Measurements from ENCODE around the gene SNX19. TPM values are rescaled to one million over a fixed set of nuclear protein-coding genes. Genes with fewer than 3 reads are reported as not detected.
"Not testable (repeated sequence)": the region's sequence is repeated elsewhere in the genome, so short reads cannot be mapped to it uniquely, and the experiment has no call there.

The SNX19 gene
- total RNA-seq, 1 donor from 2014 or later, result 67.4 TPM

DNA sequence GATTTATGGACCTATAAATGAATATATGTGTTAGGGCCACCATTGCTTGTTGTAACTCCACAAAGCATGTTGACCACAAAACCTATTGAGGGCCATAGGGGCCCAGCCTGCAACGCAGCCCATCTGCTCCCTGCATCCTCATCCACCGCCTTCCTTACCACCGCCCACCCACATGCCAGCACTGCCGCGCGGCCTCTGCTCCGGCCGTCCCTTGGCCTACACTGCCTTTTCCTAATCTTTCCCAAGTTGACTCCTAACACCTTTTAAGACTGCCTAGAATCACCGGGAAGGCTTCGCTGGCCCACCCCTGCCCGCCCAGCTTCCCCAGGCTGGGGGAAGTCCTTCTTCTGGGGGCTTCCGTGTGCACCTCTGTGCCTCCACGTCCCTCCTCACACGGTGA lies 55.0 kb downstream of the SNX19 start:
- DNase-seq (no peak), ATAC-seq (no peak)
- Histone ChIP-seq H3K27ac (no peak overlapping the region), H3K27me3 (ENCODE audit: low read depth) (no peaks in the 10 kb centered on the region), H3K36me3 (no peaks in the 10 kb centered on the region), H3K4me3 (no peak overlapping the region), H3K9me3 (no peaks in the 10 kb centered on the region), H3K4me1 (peaks cover 9% of the 10 kb centered on the region)
- no peak for TF ChIP-seq CTCF (IDR thresholded peaks at IDR 0.05)
- intact Hi-C loops (cut with DNase I), result loop anchor here (5.0 kb wide), 1 partner anchor 429 kb away; no protein-coding TSS in a partner anchor

DNA sequence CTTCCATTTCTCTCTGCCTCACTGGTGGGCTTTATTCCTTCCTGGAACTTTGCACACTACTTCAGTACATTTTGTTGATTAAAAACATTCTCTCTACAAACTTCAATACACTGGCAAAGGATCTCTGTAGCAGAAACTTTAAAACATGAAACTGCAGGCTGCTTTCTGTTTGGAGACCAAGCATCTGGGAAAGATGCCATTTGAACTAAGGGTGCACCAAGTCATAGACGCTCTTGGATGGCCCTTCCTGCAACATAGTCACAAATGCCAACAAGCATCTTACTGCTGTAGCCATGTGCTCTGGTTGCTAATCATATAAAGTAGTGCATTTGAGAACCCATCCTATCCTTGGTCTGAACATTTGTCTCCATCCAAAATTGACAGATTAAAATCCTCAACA lies 56.4 kb downstream of the SNX19 start:
- no peak overlapping the region for H3K27ac ChIP-seq

DNA sequence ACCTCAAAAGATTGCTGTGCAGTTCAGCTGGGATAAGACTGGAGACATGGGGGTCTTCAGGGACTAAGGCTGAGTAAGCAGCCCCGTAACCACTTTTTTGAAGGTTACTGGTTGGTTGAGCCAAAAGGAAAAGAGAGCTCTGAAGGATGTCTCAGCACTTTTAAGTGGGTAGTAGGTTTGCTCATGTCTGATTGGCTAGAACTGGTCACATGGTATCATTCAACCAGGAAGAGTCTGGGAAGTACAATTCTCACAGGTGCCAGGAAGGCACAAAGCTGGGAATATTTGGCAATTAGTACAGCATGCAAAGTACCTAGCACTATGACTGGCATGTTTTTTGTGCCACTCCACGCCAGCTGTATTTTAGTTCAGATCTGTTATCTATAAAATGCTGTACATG lies 58.1 kb downstream of the SNX19 start:
- Histone ChIP-seq H3K27me3 (ENCODE audit: low read depth) (no peaks in the 10 kb centered on the region), H3K27ac (no peak overlapping the region), H3K9me3 (no peaks in the 10 kb centered on the region), H3K4me3 (no peak overlapping the region), H3K36me3 (no peaks in the 10 kb centered on the region), H3K4me1 (peaks cover 9% of the 10 kb centered on the region)
- ATAC-seq (peak in 1 of 2 donors; percentile 79), DNase-seq (no peak)
- no peak for TF ChIP-seq CTCF (IDR thresholded peaks at IDR 0.05)
- intact Hi-C loops (cut with DNase I), result no loop called here

More for the DNA sequence above, 56.4 kb downstream of the SNX19 start:
- intact Hi-C loops (cut with DNase I), result loop anchor here (5.0 kb wide), 1 partner anchor 428 kb away; no protein-coding TSS in a partner anchor
- Histone ChIP-seq H3K4me3 (no peak overlapping the region), H3K9me3 (no peaks in the 10 kb centered on the region), H3K36me3 (no peaks in the 10 kb centered on the region), H3K27me3 (ENCODE audit: low read depth) (no peaks in the 10 kb centered on the region), H3K4me1 (peaks cover 9% of the 10 kb centered on the region)
- DNase-seq, result no peak
- no peak for ATAC-seq
- no peak for TF ChIP-seq CTCF (IDR thresholded peaks at IDR 0.05)

- H3K27ac ChIP-seq; H3K9me3 ChIP-seq; intact Hi-C loops (cut with DNase I); H3K4me3 ChIP-seq; H3K36me3 ChIP-seq; H3K27me3 ChIP-seq (ENCODE audit: low read depth); H3K4me1 ChIP-seq; DNase-seq; ATAC-seq: not testable (repeated sequence)
Measured at GRCh38 chr11:130855707-130856106, 60.6 kb downstream of the SNX19 start.

- Histone ChIP-seq H3K36me3 (no peaks in the 10 kb centered on the region), H3K9me3 (no peaks in the 10 kb centered on the region), H3K27me3 (ENCODE audit: low read depth) (no peaks in the 10 kb centered on the region), H3K4me3 (no peak overlapping the region), H3K4me1 (no peaks in the 10 kb centered on the region), H3K27ac (no peak overlapping the region)
- no peak for TF ChIP-seq CTCF (IDR thresholded peaks at IDR 0.05)
- no peak for DNase-seq
- intact Hi-C loops (cut with DNase I), result no loop called here
- no peak for ATAC-seq
Measured at GRCh38 chr11:130854483-130854882, 61.8 kb downstream of the SNX19 start.

DNA sequence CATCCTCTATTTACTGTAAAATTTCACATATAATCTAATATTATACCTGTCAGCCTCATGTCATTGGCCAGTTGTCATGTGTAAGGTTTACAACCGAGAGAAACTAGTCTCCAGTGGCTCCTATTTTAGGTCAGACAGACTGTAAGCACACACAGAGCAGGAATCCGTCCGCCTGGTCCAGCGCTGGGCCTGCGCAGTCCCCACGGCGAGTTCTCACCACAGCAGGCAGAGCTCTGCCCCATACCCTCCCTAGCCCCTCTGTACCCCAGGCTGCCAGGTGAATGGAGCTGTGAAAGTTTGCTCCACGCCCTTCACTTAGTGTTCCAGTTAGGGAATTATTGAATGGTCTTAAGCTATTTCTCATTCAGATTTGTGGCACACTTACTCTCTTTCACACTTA lies 63.7 kb downstream of the SNX19 start:
- H3K27ac ChIP-seq, result no peak overlapping the region
- H3K4me3 ChIP-seq, result no peak overlapping the region
- no peaks in the 10 kb centered on the region for H3K9me3 ChIP-seq
- no peak for TF ChIP-seq CTCF (IDR thresholded peaks at IDR 0.05)
- no peaks in the 10 kb centered on the region for H3K4me1 ChIP-seq
- intact Hi-C loops (cut with DNase I), result no loop called here
- H3K27me3 ChIP-seq (ENCODE audit: low read depth), result no peaks in the 10 kb centered on the region
- H3K36me3 ChIP-seq, result no peaks in the 10 kb centered on the region
- ATAC-seq, result no peak
- DNase-seq, result no peak
